Duodenal mucosa (tissue), 2 donors: ENCODE data around the gene MAP4K4.

Experiments
- H3K27ac ChIP-seq: one replicate; pipeline ENCODE4 v1.7.0; 2013; ENCODE audit warnings: low read depth, low read length
- H3K27me3 ChIP-seq, 2 donors: one replicate each; pipeline ENCODE4 v1.7.0; 2013; ENCODE audit warnings: low read length in 2 of 2, control low read depth in 1 of 2; ENCODE audit not compliant: insufficient read depth in 2 of 2, control insufficient read depth in 1 of 2
- H3K36me3 ChIP-seq, 2 donors: one replicate each; pipeline ENCODE4 v1.7.0; 2013; ENCODE audit warnings: low read length in 2 of 2, control low read depth in 1 of 2; ENCODE audit not compliant: insufficient read depth in 2 of 2, control insufficient read depth in 1 of 2
- H3K4me1 ChIP-seq, 2 donors: one replicate each; pipeline ENCODE4 v1.7.0; 2013; ENCODE audit warnings: low read length in 2 of 2, control low read depth in 1 of 2; ENCODE audit not compliant: insufficient read depth in 2 of 2, control insufficient read depth in 1 of 2
- H3K4me3 ChIP-seq, 2 donors: one replicate each; pipeline ENCODE4 v1.7.0; 2013; ENCODE audit warnings: low read length in 2 of 2, low read depth in 1 of 2
- H3K9ac ChIP-seq, 2 donors: one replicate each; pipeline ENCODE4 v1.7.0; 2013; ENCODE audit warnings: low read length in 2 of 2, low read depth in 1 of 2
- H3K9me3 ChIP-seq, 2 donors: one replicate each; pipeline ENCODE4 v1.7.0; 2013; ENCODE audit warnings: low read length in 2 of 2, control low read depth in 1 of 2; ENCODE audit not compliant: control insufficient read depth in 1 of 2

The MAP4K4 gene

DNA sequence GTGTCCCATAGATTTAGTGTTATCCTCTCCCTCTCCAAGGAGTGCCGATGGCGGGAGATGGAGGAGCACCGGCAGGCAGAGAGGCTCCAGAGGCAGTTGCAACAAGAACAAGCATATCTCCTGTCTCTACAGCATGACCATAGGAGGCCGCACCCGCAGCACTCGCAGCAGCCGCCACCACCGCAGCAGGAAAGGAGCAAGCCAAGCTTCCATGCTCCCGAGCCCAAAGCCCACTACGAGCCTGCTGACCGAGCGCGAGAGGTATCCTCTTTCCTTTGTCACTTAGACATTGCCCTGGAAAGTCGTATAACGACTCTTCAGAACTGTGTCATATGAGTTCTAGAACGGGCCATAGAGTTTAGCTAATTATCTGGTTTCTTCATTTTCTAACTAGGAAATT is 162.1 kb downstream of the MAP4K4 start:
- H3K9me3 ChIP-seq = no peaks in the 10 kb centered on the region
- no peaks in the 10 kb centered on the region for H3K27me3 ChIP-seq
- H3K4me1 ChIP-seq = peaks cover 0 to 3% of the 10 kb centered on the region in 2 donors
- no peak overlapping the region for H3K4me3 ChIP-seq
- H3K9ac ChIP-seq = no peak overlapping the region
- peaks cover 20 to 38% of the 10 kb centered on the region in 2 donors for H3K36me3 ChIP-seq
- no peak overlapping the region for H3K27ac ChIP-seq

DNA sequence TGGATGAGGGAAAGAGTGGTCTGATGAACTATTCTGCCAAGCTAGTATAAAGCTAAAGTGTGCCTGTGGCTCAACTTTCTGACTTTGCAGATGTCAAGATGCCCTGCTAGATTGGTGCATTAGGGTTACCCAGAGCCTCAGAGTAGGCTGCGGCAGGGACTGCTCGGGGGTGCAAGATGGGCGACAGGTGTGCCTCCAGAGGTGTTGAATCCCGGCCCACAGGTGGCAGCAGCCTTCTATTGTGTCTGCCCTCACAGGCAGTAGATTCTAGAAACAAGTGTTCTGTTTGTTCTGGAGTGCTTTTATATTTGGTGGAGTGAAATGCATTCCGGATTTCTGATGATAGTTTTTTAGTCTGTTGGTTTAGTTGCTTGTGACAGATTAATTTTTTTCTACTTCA is 162.7 kb downstream of the MAP4K4 start:
- Histone ChIP-seq H3K27me3 (no peaks in the 10 kb centered on the region), H3K36me3 (peaks cover 24 to 44% of the 10 kb centered on the region in 2 donors), H3K4me3 (no peak overlapping the region), H3K27ac (no peak overlapping the region), H3K4me1 (peaks cover 0 to under 1% of the 10 kb centered on the region in 2 donors), H3K9me3 (no peaks in the 10 kb centered on the region), H3K9ac (no peak overlapping the region)

DNA sequence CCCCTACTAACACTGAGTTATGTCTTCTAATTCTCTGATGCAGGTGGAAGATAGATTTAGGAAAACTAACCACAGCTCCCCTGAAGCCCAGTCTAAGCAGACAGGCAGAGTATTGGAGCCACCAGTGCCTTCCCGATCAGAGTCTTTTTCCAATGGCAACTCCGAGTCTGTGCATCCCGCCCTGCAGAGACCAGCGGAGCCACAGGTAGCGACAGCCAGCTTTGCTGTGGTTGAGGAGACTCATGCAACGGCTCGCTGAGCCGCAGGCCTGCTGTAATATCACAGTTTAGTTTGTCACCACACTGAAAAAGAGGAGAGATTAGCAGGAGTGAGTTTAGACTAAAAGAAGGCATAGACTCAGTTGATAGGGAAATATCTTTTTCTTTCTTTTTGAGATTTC is 163.3 kb downstream of the MAP4K4 start:
- H3K27ac ChIP-seq = no peak overlapping the region
- H3K36me3 ChIP-seq = peaks cover 28 to 47% of the 10 kb centered on the region in 2 donors
- no peak overlapping the region for H3K4me3 ChIP-seq
- no peaks in the 10 kb centered on the region for H3K4me1 ChIP-seq
- no peak overlapping the region for H3K9ac ChIP-seq
- no peaks in the 10 kb centered on the region for H3K27me3 ChIP-seq
- no peaks in the 10 kb centered on the region for H3K9me3 ChIP-seq

DNA sequence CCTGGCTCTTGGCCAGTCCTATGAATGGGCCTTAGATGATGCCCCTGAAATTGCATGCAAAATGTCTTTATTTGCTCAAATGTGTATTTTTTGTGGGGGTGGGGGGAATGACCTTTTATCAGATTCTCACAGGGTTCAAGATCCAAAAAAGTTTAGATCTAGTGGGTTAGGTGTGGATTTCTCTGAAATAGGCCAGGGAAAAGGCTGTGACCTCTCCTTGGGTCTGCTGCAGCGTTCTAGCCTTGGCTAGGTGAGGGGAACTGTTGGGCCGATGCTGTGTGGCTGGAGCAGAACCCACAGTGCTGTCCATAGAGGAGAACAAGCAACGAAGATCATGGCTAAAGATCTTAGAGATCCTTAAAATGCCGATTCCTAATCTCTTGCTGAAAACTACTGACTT is 163.9 kb downstream of the MAP4K4 start:
- peaks cover 33 to 52% of the 10 kb centered on the region in 2 donors for H3K36me3 ChIP-seq

DNA sequence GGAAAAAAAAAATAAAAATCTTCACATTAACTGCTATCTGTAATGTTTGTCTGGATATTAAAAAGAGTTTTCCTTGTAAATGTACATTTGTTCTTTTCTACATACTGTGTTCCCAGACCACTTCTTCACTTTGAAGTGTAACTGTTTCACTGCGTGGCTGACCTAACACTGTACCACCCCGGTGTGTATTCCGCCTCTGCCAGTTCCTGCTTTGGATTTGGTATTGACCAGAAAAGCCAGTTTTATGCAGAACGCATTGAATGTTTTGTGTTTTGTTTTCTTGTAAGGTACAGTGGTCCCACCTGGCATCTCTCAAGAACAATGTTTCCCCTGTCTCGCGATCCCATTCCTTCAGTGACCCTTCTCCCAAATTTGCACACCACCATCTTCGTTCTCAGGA is 166.0 kb downstream of the MAP4K4 start:
- Histone ChIP-seq H3K27me3 (no peaks in the 10 kb centered on the region), H3K4me1 (no peaks in the 10 kb centered on the region), H3K4me3 (no peak overlapping the region), H3K27ac (no peak overlapping the region), H3K36me3 (peaks cover 50 to 72% of the 10 kb centered on the region in 2 donors), H3K9ac (no peak overlapping the region), H3K9me3 (no peaks in the 10 kb centered on the region)

More for the DNA sequence above, 163.9 kb downstream of the MAP4K4 start:
- no peak overlapping the region for H3K27ac ChIP-seq
- H3K4me1 ChIP-seq = no peaks in the 10 kb centered on the region
- H3K27me3 ChIP-seq = no peaks in the 10 kb centered on the region
- no peaks in the 10 kb centered on the region for H3K9me3 ChIP-seq
- no peak overlapping the region for H3K9ac ChIP-seq
- H3K4me3 ChIP-seq = no peak overlapping the region

DNA sequence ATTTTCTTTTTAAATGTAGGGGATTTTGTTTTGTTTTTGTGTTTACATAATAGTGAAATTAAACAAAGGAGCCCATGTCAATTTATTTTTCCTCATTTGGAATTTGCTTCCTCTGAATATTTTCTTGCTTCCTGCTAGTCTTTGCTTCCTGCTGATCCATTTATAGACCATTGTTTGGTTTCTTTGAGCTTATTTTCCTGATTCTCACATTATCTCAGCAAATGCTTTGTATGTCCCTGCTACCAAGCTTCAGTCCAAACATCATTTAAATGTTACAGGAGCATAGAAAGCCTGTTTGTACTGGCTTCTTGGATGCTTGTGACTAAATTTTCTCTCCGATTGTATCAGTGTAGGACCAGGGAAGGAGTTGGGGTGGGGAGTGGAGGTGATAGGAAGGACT is 166.9 kb downstream of the MAP4K4 start:
- Histone ChIP-seq H3K4me3 (no peak overlapping the region), H3K27ac (no peak overlapping the region), H3K36me3 (peaks cover 50 to 69% of the 10 kb centered on the region in 2 donors), H3K9ac (no peak overlapping the region), H3K9me3 (no peaks in the 10 kb centered on the region), H3K4me1 (no peaks in the 10 kb centered on the region), H3K27me3 (no peaks in the 10 kb centered on the region)

DNA sequence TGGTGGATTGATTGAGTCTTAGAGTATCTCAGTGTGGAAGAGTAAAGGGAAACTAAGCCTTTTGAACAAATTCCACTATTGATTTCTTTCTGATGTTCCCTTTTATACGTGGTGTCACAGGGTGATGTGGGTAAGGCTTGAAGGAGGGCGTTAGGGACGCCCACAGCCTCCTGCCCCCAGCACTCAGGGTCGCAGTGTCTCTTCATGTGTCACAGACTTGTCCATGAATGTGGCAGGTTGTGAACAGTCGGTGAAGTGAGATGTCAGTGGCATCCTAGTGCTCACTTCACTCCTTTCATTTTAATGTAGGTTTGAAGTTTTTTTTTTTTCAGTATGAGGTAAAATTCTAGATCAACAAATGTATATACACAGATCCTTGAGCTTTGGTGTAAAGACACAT is 171.0 kb downstream of the MAP4K4 start:
- no peak overlapping the region for H3K4me3 ChIP-seq
- H3K9ac ChIP-seq = no peak overlapping the region
- H3K36me3 ChIP-seq = peaks cover 59 to 76% of the 10 kb centered on the region in 2 donors
- H3K27me3 ChIP-seq = no peaks in the 10 kb centered on the region
- no peaks in the 10 kb centered on the region for H3K4me1 ChIP-seq
- H3K27ac ChIP-seq = no peak overlapping the region
- H3K9me3 ChIP-seq = no peaks in the 10 kb centered on the region

- no peaks in the 10 kb centered on the region for H3K4me1 ChIP-seq
Measured at GRCh38 chr2:101869527-101869926, 172.0 kb downstream of the MAP4K4 start.

DNA sequence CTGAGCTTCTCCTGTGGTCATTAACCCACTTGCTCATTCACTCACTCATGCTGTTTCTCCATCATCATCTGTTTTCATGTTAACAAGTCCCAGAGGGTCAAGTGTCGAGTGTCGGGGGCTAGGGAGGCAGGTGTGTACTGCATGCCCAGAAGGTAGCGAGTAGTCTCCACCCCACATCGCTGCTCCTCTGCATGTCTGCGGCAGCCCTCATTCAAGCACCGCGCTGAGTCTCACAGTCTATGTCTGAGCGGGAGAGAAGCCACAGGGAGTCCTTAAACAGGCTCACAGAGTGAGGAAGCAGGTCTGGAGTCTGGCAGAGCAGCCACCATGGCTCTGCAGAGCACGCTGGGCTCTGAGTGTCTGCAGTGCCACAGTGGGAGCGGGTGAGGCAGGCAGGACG is 172.9 kb downstream of the MAP4K4 start:
- no peak overlapping the region for H3K9ac ChIP-seq
- peaks cover 56 to 81% of the 10 kb centered on the region in 2 donors for H3K36me3 ChIP-seq
- H3K9me3 ChIP-seq = no peaks in the 10 kb centered on the region
- H3K4me3 ChIP-seq = no peak overlapping the region
- H3K27ac ChIP-seq = no peak overlapping the region
- no peaks in the 10 kb centered on the region for H3K27me3 ChIP-seq
- H3K4me1 ChIP-seq = no peaks in the 10 kb centered on the region

More at GRCh38 chr2:101869527-101869926, 172.0 kb downstream of the MAP4K4 start:
- Histone ChIP-seq H3K9ac (no peak overlapping the region), H3K27me3 (no peaks in the 10 kb centered on the region), H3K9me3 (no peaks in the 10 kb centered on the region), H3K27ac (no peak overlapping the region), H3K36me3 (peaks cover 61 to 81% of the 10 kb centered on the region in 2 donors), H3K4me3 (no peak overlapping the region)

DNA sequence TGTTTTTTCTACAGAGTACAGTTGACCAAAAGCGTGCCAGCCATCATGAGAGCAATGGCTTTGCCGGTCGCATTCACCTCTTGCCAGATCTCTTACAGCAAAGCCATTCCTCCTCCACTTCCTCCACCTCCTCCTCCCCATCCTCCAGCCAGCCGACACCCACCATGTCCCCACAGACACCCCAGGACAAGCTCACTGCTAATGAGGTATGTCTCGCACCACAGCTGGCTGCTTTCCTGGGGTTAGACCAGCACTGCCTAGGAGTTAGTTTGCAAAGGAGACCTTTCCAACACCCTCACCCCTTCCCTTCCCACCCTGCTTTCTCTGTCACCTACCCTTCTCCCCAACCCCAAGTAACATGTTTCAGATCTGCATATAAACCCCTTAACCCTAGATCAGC is 174.0 kb downstream of the MAP4K4 start:
- Histone ChIP-seq H3K4me3 (no peak overlapping the region), H3K27ac (no peak overlapping the region), H3K4me1 (no peaks in the 10 kb centered on the region), H3K9me3 (no peaks in the 10 kb centered on the region), H3K36me3 (peaks cover 55 to 80% of the 10 kb centered on the region in 2 donors), H3K9ac (no peak overlapping the region), H3K27me3 (no peaks in the 10 kb centered on the region)

DNA sequence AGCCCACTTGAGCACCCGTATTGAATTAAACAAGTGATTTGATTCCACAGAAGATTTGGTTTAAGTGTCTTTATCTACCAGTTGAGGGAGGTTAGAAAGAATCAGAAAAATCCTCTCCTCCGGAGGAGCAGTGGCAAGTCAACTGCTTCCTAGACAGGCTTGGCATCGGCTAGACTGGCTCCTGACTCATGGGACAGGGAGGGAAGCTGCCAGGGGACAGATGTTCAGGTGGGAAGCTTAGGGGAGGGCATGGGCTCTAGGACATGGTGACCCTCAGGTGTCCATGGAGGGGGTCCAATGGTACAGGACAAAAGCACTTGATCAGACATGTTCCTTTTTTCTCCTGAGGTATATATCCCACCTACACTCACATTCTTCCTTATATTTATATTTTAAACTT is 175.0 kb downstream of the MAP4K4 start:
- no peaks in the 10 kb centered on the region for H3K4me1 ChIP-seq
- no peak overlapping the region for H3K9ac ChIP-seq
- H3K27me3 ChIP-seq = no peaks in the 10 kb centered on the region
- peaks cover 50 to 78% of the 10 kb centered on the region in 2 donors for H3K36me3 ChIP-seq
- H3K4me3 ChIP-seq = no peak overlapping the region
- H3K27ac ChIP-seq = no peak overlapping the region
- no peaks in the 10 kb centered on the region for H3K9me3 ChIP-seq
